Activated naive CD8-positive, alpha-beta T cell (primary cell): Measurements from ENCODE around the gene SCP2.
A peak's percentile ranks its signal among the peaks of the same experiment; 100 is the strongest.

Experiments used
- H3K27ac Mint-ChIP-seq: one replicate; pipeline ENCODE4 v1.8.0; 2021; ENCODE audit warnings: mixed read lengths
- H3K27me3 Mint-ChIP-seq: one replicate; pipeline ENCODE4 v1.8.0; 2021; ENCODE audit warnings: mixed read lengths
- H3K36me3 Mint-ChIP-seq: one replicate; pipeline ENCODE4 v1.8.0; 2021; ENCODE audit warnings: mixed read lengths
- H3K4me1 Mint-ChIP-seq: one replicate; pipeline ENCODE4 v1.8.0; 2021; ENCODE audit warnings: low read depth, mixed read lengths
- H3K4me3 Mint-ChIP-seq: one replicate; pipeline ENCODE4 v1.8.0; 2021; ENCODE audit warnings: mild to moderate bottlenecking, mixed read lengths
- H3K9me3 Mint-ChIP-seq: one replicate; pipeline ENCODE4 v1.8.0; 2021; ENCODE audit warnings: low read depth, mixed read lengths

The SCP2 gene

GRCh38 chr1:53025769-53026112 is 98.7 kb downstream of the SCP2 start:
- no peaks in the 10 kb centered on the region for H3K9me3 Mint-ChIP-seq
- H3K36me3 Mint-ChIP-seq: peaks cover 2% of the 10 kb centered on the region
- no peak overlapping the region for H3K4me3 Mint-ChIP-seq
- no peaks in the 10 kb centered on the region for H3K27me3 Mint-ChIP-seq
- H3K4me1 Mint-ChIP-seq: peaks cover 14% of the 10 kb centered on the region
- H3K27ac Mint-ChIP-seq: no peak overlapping the region

GRCh38 chr1:53026254-53026653 is 99.2 kb downstream of the SCP2 start:
- H3K4me3 Mint-ChIP-seq: no peak overlapping the region
- H3K9me3 Mint-ChIP-seq: no peaks in the 10 kb centered on the region
- H3K4me1 Mint-ChIP-seq: peaks cover 13% of the 10 kb centered on the region
- no peak overlapping the region for H3K27ac Mint-ChIP-seq
- H3K27me3 Mint-ChIP-seq: no peaks in the 10 kb centered on the region
- H3K36me3 Mint-ChIP-seq: peaks cover 2% of the 10 kb centered on the region

- H3K4me3 Mint-ChIP-seq: no peak overlapping the region
- H3K36me3 Mint-ChIP-seq: peaks cover 6% of the 10 kb centered on the region
- peaks cover 2% of the 10 kb centered on the region for H3K4me1 Mint-ChIP-seq
- no peaks in the 10 kb centered on the region for H3K27me3 Mint-ChIP-seq
- no peaks in the 10 kb centered on the region for H3K9me3 Mint-ChIP-seq
- H3K27ac Mint-ChIP-seq: no peak overlapping the region
Measured at GRCh38 chr1:53031732-53032131, 104.7 kb downstream of the SCP2 start.

- peaks cover 14% of the 10 kb centered on the region for H3K36me3 Mint-ChIP-seq
- H3K4me3 Mint-ChIP-seq: no peak overlapping the region
- H3K9me3 Mint-ChIP-seq: no peaks in the 10 kb centered on the region
- no peak overlapping the region for H3K27ac Mint-ChIP-seq
- H3K4me1 Mint-ChIP-seq: no peaks in the 10 kb centered on the region
- no peaks in the 10 kb centered on the region for H3K27me3 Mint-ChIP-seq
Measured at GRCh38 chr1:53037159-53037558, 110.1 kb downstream of the SCP2 start.

- Mint-ChIP-seq H3K4me3 (no peak overlapping the region), H3K27ac (no peak overlapping the region), H3K36me3 (peaks cover 12% of the 10 kb centered on the region), H3K9me3 (no peaks in the 10 kb centered on the region), H3K27me3 (no peaks in the 10 kb centered on the region), H3K4me1 (no peaks in the 10 kb centered on the region)
Measured at GRCh38 chr1:53038566-53038965, 111.5 kb downstream of the SCP2 start.

GRCh38 chr1:53043271-53043670 is 116.2 kb downstream of the SCP2 start:
- peaks cover 6% of the 10 kb centered on the region for H3K4me1 Mint-ChIP-seq
- no peak overlapping the region for H3K4me3 Mint-ChIP-seq
- H3K9me3 Mint-ChIP-seq: no peaks in the 10 kb centered on the region
- H3K27me3 Mint-ChIP-seq: no peaks in the 10 kb centered on the region
- H3K36me3 Mint-ChIP-seq: peaks cover 12% of the 10 kb centered on the region
- no peak overlapping the region for H3K27ac Mint-ChIP-seq

GRCh38 chr1:53044926-53045325 is 117.8 kb downstream of the SCP2 start:
- Mint-ChIP-seq H3K4me3 (no peak overlapping the region), H3K4me1 (peaks cover 6% of the 10 kb centered on the region), H3K27me3 (no peaks in the 10 kb centered on the region), H3K27ac (no peak overlapping the region), H3K36me3 (peaks cover 6% of the 10 kb centered on the region), H3K9me3 (no peaks in the 10 kb centered on the region)

GRCh38 chr1:53046930-53047329 is 119.9 kb downstream of the SCP2 start:
- H3K27me3 Mint-ChIP-seq: no peaks in the 10 kb centered on the region
- H3K36me3 Mint-ChIP-seq: peaks cover 3% of the 10 kb centered on the region
- no peak overlapping the region for H3K27ac Mint-ChIP-seq
- peaks cover 6% of the 10 kb centered on the region for H3K4me1 Mint-ChIP-seq
- no peaks in the 10 kb centered on the region for H3K9me3 Mint-ChIP-seq
- H3K4me3 Mint-ChIP-seq: no peak overlapping the region

GRCh38 chr1:53047737-53048736 is 121.0 kb downstream of the SCP2 start:
- H3K9me3 Mint-ChIP-seq: no peaks in the 10 kb centered on the region
- H3K36me3 Mint-ChIP-seq: peaks cover 12% of the 10 kb centered on the region
- H3K4me1 Mint-ChIP-seq: peaks cover 6% of the 10 kb centered on the region
- peak overlapping the region; percentile 55 for H3K27ac Mint-ChIP-seq
- H3K4me3 Mint-ChIP-seq: no peak overlapping the region
- H3K27me3 Mint-ChIP-seq: no peaks in the 10 kb centered on the region

GRCh38 chr1:53048960-53049573 is 122.0 kb downstream of the SCP2 start:
- Mint-ChIP-seq H3K36me3 (peaks cover 14% of the 10 kb centered on the region), H3K27me3 (no peaks in the 10 kb centered on the region), H3K9me3 (no peaks in the 10 kb centered on the region), H3K27ac (no peak overlapping the region), H3K4me3 (no peak overlapping the region), H3K4me1 (peaks cover 6% of the 10 kb centered on the region)

- Mint-ChIP-seq H3K4me3 (no peak overlapping the region), H3K9me3 (no peaks in the 10 kb centered on the region), H3K27ac (no peak overlapping the region), H3K4me1 (peaks cover 6% of the 10 kb centered on the region), H3K27me3 (no peaks in the 10 kb centered on the region), H3K36me3 (peaks cover 16% of the 10 kb centered on the region)
Measured at GRCh38 chr1:53049574-53049967, 122.5 kb downstream of the SCP2 start.

GRCh38 chr1:53050310-53050709 is 123.2 kb downstream of the SCP2 start:
- H3K9me3 Mint-ChIP-seq: no peaks in the 10 kb centered on the region
- no peak overlapping the region for H3K27ac Mint-ChIP-seq
- peaks cover 6% of the 10 kb centered on the region for H3K4me1 Mint-ChIP-seq
- H3K27me3 Mint-ChIP-seq: no peaks in the 10 kb centered on the region
- H3K4me3 Mint-ChIP-seq: no peak overlapping the region
- peaks cover 17% of the 10 kb centered on the region for H3K36me3 Mint-ChIP-seq

GRCh38 chr1:53051676-53052075 is 124.6 kb downstream of the SCP2 start:
- Mint-ChIP-seq H3K27ac (no peak overlapping the region), H3K4me3 (no peak overlapping the region), H3K4me1 (peaks cover 6% of the 10 kb centered on the region), H3K36me3 (peaks cover 17% of the 10 kb centered on the region), H3K27me3 (no peaks in the 10 kb centered on the region), H3K9me3 (no peaks in the 10 kb centered on the region)

- no peaks in the 10 kb centered on the region for H3K4me1 Mint-ChIP-seq
- peaks cover 4% of the 10 kb centered on the region for H3K27me3 Mint-ChIP-seq
- H3K9me3 Mint-ChIP-seq: no peaks in the 10 kb centered on the region
Measured at GRCh38 chr1:53057127-53057526, 130.1 kb downstream of the SCP2 start.

GRCh38 chr1:53060579-53060978 is 133.5 kb downstream of the SCP2 start:
- peaks cover 12% of the 10 kb centered on the region for H3K27me3 Mint-ChIP-seq
- H3K9me3 Mint-ChIP-seq: no peaks in the 10 kb centered on the region
- H3K27ac Mint-ChIP-seq: no peak overlapping the region
- H3K36me3 Mint-ChIP-seq: no peaks in the 10 kb centered on the region
- peaks cover 8% of the 10 kb centered on the region for H3K4me1 Mint-ChIP-seq
- H3K4me3 Mint-ChIP-seq: peak overlapping the region; percentile 67

More at GRCh38 chr1:53057127-53057526, 130.1 kb downstream of the SCP2 start:
- Mint-ChIP-seq H3K36me3 (peaks cover 13% of the 10 kb centered on the region), H3K27ac (no peak overlapping the region), H3K4me3 (no peak overlapping the region)
